GM18907 (cell line): ENCODE data around the gene GRWD1.
A peak's percentile ranks its signal among the peaks of the same experiment; 100 is the strongest.

ENCODE experiments used
- ATAC-seq: cut with Tn5 transposase; IDR thresholded peaks from one replicate; pipeline ENCODE4 v1.9.1; 2021; ENCODE audit warnings: mild to moderate bottlenecking, moderate library complexity; ENCODE audit not compliant: unreplicated experiment

GRWD1 gene

DNA sequence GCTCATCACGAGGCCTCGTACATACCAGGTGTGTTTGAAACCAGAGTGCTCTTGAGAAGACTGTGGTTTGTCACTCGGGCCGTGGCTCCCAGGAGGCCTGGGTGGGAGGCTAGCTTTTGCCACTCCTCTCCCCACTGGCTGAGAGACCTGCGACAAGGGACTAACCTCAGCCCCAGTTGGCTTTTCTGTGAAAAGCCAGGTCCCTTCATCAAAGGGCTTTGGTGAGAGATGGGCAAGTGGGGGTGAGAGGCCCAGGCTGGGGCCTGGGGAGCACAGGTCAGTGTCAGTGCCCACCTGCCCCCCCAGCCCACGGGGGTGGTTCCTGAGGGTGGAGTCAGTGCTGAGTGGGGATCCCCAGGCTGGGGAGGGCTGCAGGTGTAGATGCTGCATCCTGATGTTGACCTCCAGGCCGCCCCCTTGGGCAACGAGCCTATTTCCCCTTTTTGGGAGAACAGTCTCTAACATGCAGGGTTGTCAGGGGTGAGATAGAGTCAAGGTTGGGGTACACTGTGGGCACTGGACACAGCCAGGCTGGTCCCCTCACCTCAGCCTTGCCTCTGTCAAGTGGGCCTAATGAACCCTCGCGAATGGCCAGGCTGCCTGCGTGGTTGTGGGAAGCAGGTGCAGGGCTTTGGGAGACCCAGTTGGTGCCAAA, 10.3 kb downstream of the GRWD1 start:
- ATAC-seq = no peak

DNA sequence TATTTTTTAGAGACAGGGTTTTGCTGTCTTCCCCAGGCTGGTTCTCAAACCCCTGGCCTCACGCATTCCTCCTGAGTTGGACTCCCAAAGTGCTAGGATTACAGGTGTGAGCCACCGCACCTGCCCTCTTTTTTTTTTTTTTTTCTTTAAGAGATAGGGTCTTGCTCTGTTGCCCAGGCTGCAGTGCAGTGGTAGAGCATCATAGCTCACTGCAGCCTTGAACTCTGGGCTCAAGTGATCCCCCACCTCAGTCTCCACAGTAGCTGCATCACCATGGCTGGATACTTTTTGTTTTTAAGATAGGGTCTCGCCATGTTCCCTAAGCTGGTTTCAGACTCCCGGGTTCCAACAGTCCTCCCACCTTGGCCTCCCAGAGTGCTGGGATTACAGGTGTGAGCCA, 11.1 kb downstream of the GRWD1 start:
- ATAC-seq = no peak

DNA sequence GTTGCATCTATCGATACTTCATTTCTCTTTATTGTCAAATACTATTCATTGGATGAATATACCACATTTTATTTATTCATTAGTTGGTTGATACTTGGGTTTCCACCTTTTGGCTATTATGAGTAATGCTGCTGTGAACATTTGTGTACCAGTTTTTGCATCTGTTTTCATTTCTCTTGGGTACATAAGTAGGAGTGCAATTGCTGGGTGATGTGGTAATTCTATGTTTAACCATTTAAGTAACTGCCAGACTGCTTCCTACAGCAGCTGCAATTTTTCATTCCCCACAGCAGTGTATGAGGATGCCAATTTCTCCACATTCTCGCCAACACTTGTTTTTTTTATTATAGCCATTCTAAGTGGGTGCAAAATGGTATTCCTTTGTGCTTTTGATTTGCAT, 12.2 kb downstream of the GRWD1 start:
- no peak for ATAC-seq

DNA sequence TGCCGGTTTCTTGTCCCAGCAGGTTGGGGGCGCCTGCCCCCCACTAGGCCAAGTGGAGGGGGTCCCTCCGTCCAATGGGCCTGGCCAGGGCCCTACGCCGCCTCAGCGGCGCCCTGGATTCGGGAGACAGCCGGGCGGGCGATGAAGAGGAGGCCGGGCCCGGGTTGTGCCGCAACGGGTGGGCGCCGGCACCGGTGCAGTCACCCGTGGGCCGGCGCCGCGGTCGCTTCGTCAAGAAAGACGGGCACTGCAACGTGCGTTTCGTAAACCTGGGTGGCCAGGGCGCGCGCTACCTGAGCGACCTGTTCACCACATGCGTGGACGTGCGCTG, 15.8 kb downstream of the GRWD1 start:
- no peak for ATAC-seq

DNA sequence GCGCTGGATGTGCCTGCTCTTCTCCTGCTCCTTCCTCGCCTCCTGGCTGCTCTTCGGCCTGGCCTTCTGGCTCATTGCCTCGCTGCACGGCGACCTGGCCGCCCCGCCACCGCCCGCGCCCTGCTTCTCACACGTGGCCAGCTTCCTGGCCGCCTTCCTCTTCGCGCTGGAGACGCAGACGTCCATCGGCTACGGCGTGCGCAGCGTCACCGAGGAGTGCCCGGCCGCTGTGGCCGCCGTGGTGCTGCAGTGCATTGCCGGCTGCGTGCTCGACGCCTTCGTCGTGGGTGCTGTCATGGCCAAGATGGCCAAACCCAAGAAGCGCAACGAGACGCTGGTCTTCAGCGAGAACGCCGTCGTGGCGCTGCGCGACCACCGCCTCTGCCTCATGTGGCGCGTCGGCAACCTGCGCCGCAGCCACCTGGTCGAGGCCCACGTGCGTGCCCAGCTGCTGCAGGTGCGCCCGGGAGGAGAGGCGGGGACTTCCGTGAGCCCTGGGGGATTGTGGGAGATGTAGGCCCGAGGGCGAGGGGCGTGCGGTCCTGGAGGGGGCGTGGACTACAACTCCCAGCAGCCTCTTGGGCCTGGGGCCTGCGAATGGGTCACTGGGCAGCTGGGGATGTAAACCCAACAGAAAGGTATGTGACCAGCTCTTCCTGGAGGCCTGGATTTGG, 16.3 kb downstream of the GRWD1 start:
- ATAC-seq = no peak

DNA sequence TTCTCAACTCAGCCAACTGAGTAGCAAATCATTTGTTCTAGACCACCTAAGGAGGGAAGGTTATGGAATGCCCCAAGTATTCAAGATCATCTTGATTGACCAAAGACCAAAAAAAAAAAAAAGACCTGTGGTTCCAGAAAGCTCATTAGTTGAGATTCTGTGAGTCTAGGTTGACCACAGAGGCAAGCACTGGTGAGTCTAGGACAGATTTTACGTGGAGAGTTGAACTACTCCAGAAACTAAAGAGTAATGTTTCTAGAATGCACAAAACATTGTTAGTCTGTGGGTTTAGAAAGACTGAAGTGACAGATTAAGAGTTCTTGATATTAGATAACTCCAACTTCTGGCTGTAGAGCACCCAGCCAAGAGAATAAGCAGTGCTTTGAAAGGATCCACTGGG, 19.4 kb downstream of the GRWD1 start:
- no peak for ATAC-seq

DNA sequence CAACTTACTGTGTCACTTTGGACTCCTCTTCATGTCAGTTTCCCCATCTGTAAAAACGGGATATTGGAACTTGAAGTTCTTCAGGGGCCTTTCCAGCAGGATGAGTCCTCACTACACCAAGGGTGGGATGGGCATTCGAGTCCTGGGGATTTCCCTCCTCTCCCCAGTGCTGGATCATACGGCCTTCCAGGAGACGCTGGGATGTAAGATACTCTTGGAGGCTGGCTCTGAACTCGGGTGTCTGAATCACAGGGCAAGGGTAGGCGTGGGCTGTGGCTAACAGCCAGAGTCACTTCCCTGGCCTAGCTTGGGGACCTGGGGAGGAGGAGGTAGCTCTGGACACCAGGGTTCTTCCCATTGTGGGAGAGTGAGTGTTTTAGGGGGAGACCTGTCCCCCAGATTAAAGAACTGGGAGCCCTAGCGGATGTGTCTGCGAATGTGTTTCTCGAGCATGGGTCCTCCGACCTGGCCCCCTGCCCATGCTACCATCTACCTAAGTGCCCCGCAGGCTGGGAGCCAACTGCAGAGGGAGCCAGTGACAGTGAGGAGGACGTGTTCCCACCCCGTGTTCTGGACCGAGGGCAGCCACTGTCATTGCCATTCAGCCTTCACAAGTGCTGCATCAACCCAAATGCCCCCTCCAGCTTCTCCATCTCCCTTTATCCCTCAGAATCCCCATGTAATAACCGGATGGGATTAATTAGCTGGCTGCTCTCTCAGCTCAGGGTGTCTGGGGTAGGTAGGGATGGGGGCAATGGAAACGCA, 21.0 kb downstream of the GRWD1 start:
- no peak for ATAC-seq

DNA sequence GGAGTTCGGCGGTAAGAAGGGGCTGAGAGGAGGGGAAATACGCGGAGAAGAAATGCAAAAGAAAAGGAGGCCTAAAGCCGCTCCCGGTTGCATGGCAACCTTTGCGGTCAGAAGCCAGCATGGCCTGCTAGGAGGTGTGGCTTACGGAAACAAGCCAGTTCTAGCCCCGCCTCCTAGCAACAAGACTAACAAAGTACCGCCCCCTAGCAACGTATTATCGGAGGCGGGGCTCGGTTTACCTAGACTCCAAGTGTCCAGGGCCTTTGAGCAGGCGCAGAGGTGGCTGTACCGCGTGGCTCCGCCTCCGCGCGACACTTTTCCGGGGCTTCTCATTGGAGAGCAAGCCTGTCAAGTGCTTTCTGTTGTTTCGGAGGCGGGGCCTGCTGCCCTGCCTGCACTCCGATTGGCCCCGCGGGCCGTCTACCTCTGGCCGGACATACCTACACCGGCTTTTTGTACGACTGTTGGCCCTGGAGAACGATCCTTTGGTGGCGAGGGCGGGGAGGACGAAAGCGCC, 23.0 kb downstream of the GRWD1 start:
- peak; percentile 89 for ATAC-seq

DNA sequence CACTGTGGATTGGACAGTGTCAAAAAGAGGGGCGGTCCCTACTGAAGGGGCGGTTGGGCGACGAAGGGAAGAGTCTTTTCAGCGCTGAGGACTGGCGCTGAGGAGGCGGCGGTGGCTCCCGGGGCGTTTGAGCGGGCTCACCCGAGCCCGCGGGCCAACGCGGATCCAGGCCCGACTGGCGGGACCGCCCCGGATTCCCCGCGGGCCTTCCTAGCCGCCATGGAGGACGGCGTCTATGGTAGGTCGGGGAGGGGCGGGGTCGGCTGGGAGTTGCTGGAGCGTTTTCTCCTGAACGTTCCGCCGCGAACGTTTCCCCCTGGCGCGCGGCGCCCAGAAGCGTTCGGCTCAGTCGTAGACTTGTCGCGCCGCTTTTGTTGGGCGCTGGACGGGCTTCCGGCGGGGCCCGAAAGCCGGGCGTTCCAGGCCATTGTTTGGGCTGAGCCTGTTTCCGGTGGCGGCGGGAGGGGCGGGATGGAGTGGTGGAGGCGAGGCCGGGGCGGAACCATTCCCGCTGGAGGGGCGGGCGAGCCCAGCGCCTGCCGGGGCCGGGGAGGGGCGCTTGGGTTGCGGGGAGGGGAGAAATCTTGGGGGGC, 23.6 kb downstream of the GRWD1 start, which contains the start of gene CYTH2:
TSS of gene CYTH2 (plus strand) at position 81 of the 593 bp plus-strand sequence. CDS start at position 220, 139 bp downstream.
- peak; percentile 25 for ATAC-seq

DNA sequence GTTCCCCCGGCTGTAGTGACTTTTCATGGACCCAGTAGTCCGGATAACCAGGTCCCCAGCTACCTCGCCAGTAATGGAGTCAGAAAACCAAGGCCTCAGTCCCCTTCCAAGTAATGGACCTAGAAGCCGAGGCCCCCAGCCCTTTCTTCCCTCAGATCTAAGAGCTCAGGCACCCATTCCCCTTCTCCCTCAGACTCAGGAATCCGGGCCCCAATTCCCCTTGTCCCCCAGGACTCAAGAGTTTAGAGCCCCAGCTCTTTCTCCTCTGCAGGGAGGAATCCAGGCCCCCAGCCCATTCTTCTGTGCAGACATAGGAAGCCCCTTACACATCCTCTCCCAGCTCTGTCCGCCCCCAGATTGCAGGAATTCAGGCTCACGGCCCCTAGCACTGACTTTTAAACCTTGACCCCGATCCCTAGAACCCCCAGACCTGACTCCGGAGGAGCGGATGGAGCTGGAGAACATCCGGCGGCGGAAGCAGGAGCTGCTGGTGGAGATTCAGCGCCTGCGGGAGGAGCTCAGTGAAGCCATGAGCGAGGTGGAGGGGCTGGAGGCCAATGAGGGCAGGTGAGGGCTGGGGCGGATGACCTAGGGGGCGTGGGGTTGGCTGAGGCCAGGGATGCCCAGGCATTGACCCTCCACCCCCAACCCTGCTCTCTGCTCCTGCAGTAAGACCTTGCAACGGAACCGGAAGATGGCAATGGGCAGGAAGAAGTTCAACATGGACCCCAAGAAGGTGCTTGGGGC, 24.3 kb downstream of the GRWD1 start:
- no peak for ATAC-seq

DNA sequence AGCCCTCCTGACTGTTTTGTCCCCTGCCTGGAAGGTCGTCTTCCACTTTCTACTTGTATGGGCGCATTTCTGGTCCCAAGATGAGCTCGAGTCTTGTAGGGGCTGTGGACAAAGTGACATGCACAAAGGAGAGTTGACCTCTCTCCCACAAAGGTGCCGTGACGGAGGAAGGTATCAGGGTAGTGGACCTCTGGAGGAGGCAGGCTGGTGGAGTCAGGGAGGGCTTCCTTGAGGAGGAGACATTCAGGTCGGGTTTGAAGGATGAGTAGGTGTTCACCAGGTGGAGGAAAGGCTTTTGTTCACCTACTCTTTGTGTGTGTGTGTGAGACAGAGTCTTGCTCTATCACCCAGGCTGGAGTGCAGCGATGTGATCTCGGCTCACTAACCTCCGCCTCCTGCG, 25.1 kb downstream of the GRWD1 start:
- no peak for ATAC-seq

DNA sequence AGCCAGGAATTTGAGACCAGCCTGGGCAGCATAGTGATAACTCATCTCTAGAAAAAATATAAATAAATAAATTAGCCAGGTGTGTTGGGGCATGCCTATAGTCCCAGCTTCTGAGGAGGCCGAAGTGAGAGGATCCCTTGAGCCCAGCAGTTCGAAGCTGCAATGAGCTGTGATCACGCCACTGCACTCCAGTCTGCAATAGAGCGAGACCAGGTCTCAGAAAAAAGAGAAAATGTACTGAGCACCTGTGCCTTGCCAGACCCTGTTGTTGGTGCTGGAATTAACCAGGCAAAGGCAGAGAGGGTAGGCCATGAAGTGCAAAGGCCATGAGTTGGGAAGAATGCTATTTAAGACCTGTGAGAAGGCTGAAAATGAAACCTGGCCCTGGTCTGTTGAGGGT, 26.1 kb downstream of the GRWD1 start:
- no peak for ATAC-seq

DNA sequence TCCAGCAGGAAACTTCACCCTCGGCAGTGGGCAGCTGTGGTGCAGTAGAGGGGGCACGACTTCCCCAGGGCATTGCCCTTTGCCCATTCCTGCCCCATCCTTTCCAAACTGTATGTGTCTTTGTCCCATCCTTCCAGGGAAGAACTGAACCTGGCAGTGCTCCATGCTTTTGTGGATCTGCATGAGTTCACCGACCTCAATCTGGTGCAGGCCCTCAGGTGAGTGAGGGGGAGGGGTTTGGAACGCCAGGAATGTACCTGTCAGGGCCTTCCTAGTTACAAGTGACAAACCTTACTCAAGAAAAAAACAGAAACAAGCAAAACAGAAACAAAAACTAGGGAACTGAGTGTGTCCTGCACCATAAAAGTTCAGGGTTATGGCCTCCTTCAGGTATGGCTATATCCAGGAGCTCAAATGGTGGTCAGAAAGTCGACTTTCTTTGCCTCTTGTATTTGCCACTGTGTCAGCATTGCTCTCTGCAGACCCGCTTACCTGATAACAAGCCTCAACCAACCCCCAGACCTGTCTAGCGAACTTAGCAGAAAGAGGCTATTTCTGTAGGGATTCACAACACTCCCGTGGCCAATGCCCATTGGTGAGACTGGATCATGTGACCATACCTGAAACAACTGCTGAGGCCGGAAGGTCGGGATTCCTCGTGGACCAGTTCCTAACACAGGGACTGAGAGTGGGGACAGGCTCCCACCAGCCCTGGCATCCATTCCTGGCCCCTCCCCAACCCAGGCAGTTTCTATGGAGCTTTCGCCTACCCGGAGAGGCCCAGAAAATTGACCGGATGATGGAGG, 27.6 kb downstream of the GRWD1 start:
- ATAC-seq = no peak

DNA sequence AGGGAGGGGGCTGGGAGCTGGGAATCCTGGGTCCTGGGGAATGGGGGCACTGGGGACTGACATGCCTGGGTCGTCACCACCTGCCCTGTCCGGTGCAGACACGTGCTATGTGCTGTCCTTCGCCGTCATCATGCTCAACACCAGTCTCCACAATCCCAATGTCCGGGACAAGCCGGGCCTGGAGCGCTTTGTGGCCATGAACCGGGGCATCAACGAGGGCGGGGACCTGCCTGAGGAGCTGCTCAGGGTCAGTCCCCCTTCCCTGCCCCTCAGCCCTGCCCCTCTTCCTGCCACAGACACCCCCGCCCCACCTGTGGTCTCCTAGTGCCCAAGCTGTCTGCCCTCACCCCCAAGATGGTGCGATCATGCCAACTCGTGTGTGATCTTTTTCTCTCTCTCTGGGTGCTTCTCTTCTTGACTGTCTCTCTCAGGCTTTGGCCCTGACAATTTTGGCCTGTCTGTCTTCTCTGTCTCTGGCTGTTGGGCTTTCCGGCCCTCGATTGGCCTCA, 28.4 kb downstream of the GRWD1 start:
- no peak for ATAC-seq

DNA sequence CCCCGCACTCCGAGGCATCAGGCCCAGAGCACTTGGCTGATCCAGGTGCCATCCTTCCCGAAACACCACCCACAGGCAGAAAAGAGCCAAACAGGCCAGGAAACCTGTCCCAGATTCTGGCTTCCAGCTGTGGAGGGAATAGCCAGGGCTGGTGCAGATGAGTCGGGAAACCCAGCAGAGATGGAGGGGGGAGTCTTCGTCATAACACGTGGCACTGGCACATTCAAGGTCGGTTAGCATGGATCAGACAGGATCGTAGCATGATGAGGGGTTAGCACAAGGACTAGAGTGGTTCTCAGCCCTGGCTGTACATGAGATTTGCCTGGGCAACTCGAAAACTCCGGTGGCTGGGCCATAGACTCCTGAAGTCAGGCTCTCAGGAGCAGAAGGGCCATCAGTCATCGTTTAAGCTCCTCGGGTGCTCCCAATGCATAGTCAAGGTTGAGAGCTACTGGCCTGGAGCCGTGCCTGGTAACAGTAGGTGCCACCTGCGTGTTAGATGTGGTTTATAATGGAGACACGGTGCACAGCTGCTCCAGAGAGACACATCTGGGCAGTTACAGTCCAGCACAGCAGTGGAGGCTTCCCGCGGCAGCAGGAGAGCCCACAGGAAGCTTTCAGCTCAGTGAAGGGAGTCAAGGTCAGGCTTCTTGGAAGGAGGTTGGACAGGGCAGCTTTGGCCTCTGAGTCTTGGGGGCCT, 29.7 kb downstream of the GRWD1 start:
- no peak for ATAC-seq

DNA sequence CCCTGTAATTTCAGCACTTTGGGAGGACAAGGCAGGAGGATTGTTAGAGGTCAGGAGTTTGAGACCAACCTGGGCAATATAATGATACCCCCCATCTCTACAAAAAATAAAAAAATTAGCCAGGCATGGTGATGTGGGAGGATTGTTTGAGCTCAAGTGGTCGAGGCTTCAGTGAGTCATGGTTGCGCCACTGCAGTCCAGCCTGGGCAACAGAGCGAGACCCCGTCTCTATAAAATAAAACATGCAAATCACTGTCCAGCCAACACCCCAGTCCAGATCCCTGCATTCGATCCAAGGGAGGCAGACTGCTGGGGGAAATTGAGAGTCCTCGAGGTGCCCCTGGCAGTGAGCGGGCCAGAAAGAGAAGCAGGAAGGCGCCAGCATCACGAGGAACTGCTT, 30.4 kb downstream of the GRWD1 start:
- ATAC-seq = no peak

DNA sequence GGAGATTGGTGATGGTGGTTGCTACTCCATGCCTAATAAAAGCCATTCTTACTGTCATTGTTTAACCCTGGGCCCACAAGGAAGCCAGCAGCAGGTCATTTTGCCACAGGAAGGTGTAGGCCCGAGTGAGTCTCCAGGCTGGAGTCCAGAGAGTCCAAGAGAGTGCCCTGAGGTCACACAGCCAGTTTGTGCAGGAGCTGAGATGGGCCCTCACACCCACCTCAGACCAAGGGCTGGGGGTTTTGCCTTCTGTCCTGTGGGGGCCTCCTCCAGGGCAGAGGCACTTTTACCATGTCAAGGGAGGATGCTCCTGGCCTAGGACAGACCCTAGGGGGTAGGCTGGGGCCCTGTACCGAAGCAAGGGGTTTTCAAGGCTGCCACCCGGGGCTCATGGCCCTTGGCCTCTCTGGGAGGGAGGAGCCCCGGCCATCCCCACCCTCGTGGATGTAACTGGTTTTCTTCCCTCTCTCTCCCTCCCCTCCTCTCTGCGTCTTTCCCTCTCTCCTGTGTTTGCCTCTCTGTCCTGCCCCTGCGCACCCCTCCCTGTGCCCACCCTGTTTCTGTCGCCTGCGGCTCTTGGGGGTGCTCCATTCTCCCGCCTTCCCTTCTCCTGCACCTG, 31.4 kb downstream of the GRWD1 start:
- no peak for ATAC-seq

DNA sequence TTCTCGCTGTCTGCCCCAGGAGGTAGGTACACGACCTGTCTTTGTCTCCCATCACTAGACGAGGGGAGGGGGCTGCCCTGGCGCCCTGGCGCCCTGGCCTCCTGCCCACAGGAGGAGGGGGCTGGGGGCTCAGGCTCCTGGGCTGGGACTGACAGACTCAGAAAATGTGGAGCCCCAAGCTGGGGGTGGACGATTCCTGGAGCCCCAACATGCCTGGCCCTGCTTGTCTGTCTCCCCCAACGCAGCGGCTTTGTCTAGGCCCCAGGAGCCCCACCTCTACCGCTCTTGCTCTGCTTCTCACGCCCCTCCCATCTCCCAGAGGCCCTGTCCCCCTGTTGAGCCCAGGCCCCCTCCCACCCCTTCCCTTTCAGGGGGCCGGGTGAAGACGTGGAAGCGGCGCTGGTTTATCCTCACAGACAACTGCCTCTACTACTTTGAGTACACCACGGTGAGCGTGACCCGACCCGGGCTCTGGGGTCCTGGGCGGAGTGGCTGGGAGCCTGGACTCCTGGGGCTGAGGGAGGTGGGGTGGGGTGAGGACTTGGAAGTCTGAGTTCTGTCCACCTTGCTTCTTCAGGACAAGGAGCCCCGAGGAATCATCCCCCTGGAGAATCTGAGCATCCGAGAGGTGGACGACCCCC, 32.0 kb downstream of the GRWD1 start:
- no peak for ATAC-seq
